Measurements from ENCODE around the gene XRCC5.

The XRCC5 gene

DNA sequence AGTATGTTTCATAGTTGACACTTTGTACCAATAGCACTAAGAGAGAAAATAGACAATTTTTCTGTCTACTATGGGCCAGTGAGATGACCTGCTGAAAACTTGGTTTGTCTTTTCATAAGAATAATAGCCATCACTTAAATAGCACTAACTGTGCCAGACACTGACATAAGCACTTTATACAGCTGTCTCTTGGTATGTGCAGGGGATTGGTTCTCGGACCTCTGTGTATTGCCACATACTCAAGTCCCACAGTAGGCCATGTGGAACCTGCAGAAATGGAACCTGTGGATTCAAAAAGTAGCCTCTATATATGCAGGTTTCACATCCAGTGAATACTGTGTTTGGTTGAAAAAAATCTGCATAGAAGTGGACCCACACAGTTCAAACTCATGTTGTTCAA, 126.7 kb downstream of the XRCC5 start:
- no peak for DNase-seq

GRCh38 chr2:216236486-216236885, 127.3 kb downstream of the XRCC5 start:
- DNase-seq, result no peak

- DNase-seq, result no peak
Measured at GRCh38 chr2:216242365-216242764, 133.2 kb downstream of the XRCC5 start.

DNA sequence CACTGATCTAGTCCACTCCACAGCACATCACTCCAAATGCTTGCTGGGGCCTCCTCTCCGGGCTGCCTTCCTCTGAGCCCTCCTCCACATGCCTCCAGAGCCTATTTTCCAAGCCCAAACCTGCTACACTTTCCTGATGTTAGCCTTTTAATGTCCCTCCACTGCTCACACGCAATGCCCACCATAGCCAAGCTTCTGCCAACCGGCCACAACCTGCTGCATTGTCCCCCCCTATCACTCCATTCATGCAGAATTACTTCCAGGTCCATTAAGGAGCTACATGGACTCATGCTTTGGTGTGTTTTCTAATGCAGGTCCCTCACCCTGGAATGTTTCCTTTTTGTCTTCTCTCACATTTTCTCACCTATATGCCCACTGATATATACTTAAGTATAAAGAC, 133.9 kb downstream of the XRCC5 start:
- no peak for DNase-seq

- DNase-seq, result no peak
Measured at GRCh38 chr2:216245391-216245975, 136.3 kb downstream of the XRCC5 start.

- no peak for DNase-seq
Measured at GRCh38 chr2:216246766-216247165, 137.6 kb downstream of the XRCC5 start.

All from SHP77 (cell line).